ENCODE data around the gene JMJD8. TPM values are rescaled to one million over a fixed set of nuclear protein-coding genes. Genes with fewer than 3 reads are reported as not detected.

The JMJD8 gene
- total RNA-seq, 1 experiment from 2014 or later, result 81.3 TPM

GRCh38 chr16:725041-725376, 40.9 kb upstream of the JMJD8 start:
- ChIA-PET CTCF (no interaction called here), POLR2A (ENCODE audit: unreplicated experiment) (no interaction called here)
- Histone ChIP-seq H3K36me3 (ENCODE audit: low read depth, low read length) (no peaks in the 10 kb centered on the region), H3F3A (ENCODE audit: low read length, unreplicated experiment) (peaks cover 3% of the 10 kb centered on the region), H3K9me2 (replicated peaks; ENCODE audit: low read length) (no peaks in the 10 kb centered on the region), H3K9me3 (ENCODE audit: low read length) (no peaks in the 10 kb centered on the region), H3K4me3 (ENCODE audit: low read length) (no peak overlapping the region), H4K20me1 (ENCODE audit: low read length) (no peaks in the 10 kb centered on the region), H3K27me3 (ENCODE audit: low read length) (no peaks in the 10 kb centered on the region), H3K9ac (ENCODE audit: low read length) (no peak overlapping the region), H3K27ac (ENCODE audit: low read length) (no peak overlapping the region), H3K4me2 (ENCODE audit: low read length) (no peak overlapping the region), H2AFZ (ENCODE audit: low read length) (no peak overlapping the region), H3K4me1 (ENCODE audit: insufficient read depth, low read length) (peaks cover 20% of the 10 kb centered on the region; the same call in 1 of the 2 replicates), H3K79me2 (ENCODE audit: low read length) (0 out of 2 replicates have a peak, but pooled peaks cover 9% of the 10 kb centered on the region)
- no TSS peak for BruUV-seq (replicated peaks)
- TF ChIP-seq CTCF (conservative IDR thresholded peaks at IDR 0.05; ENCODE audit: low read depth, low read length) (no peak), EZH2phosphoT487 (IDR thresholded peaks at IDR 0.05; ENCODE audit: borderline replicate concordance, low read length) (no peak), EZH2 (IDR thresholded peaks at IDR 0.05; ENCODE audit: low read length, unreplicated experiment) (no peak)
- intact Hi-C loops (cut with micrococcal nuclease), result no loop called here
- no peak for DNase-seq
- ATAC-seq, result no peak

GRCh38 chr16:724188-725040, 40.3 kb upstream of the JMJD8 start:
- Histone ChIP-seq H3K79me2 (ENCODE audit: low read length) (0 out of 2 replicates have a peak, but pooled peaks cover 6% of the 10 kb centered on the region), H3F3A (ENCODE audit: low read length, unreplicated experiment) (peaks cover 3% of the 10 kb centered on the region), H3K4me3 (ENCODE audit: low read length) (no peak overlapping the region), H3K9me2 (replicated peaks; ENCODE audit: low read length) (no peaks in the 10 kb centered on the region), H3K27me3 (ENCODE audit: low read length) (no peaks in the 10 kb centered on the region), H3K4me2 (ENCODE audit: low read length) (no peak overlapping the region), H3K4me1 (ENCODE audit: insufficient read depth, low read length) (peaks cover 23% of the 10 kb centered on the region; the same call in 1 of the 2 replicates), H3K9me3 (ENCODE audit: low read length) (no peaks in the 10 kb centered on the region), H3K36me3 (ENCODE audit: low read depth, low read length) (no peaks in the 10 kb centered on the region), H2AFZ (ENCODE audit: low read length) (no peak overlapping the region), H3K27ac (ENCODE audit: low read length) (no peak overlapping the region), H3K9ac (ENCODE audit: low read length) (no peak overlapping the region), H4K20me1 (ENCODE audit: low read length) (no peaks in the 10 kb centered on the region)
- BruUV-seq (replicated peaks), result no TSS peak
- DNase-seq (no peak), ATAC-seq (no peak)
- ChIA-PET POLR2A (ENCODE audit: unreplicated experiment) (no interaction called here), CTCF (no interaction called here)
- intact Hi-C loops (cut with micrococcal nuclease), result no loop called here
- TF ChIP-seq CTCF (conservative IDR thresholded peaks at IDR 0.05; ENCODE audit: low read depth, low read length) (no peak), EZH2phosphoT487 (IDR thresholded peaks at IDR 0.05; ENCODE audit: borderline replicate concordance, low read length) (no peak), EZH2 (IDR thresholded peaks at IDR 0.05; ENCODE audit: low read length, unreplicated experiment) (no peak)

GRCh38 chr16:723695-724094, 39.6 kb upstream of the JMJD8 start:
- Histone ChIP-seq H3K27me3 (ENCODE audit: low read length) (no peaks in the 10 kb centered on the region), H3K9me2 (replicated peaks; ENCODE audit: low read length) (no peaks in the 10 kb centered on the region), H2AFZ (ENCODE audit: low read length) (no peak overlapping the region), H3K4me3 (ENCODE audit: low read length) (no peak overlapping the region), H3K79me2 (ENCODE audit: low read length) (no peaks in the 10 kb centered on the region), H3K4me2 (ENCODE audit: low read length) (no peak overlapping the region), H3K9ac (ENCODE audit: low read length) (no peak overlapping the region), H3K4me1 (ENCODE audit: insufficient read depth, low read length) (peaks cover 24% of the 10 kb centered on the region; the same call in 1 of the 2 replicates), H3K36me3 (ENCODE audit: low read depth, low read length) (no peaks in the 10 kb centered on the region), H3K9me3 (ENCODE audit: low read length) (no peaks in the 10 kb centered on the region), H3K27ac (ENCODE audit: low read length) (no peak overlapping the region), H3F3A (ENCODE audit: low read length, unreplicated experiment) (peaks cover 3% of the 10 kb centered on the region), H4K20me1 (ENCODE audit: low read length) (no peaks in the 10 kb centered on the region)
- BruUV-seq (replicated peaks), result no TSS peak
- ChIA-PET CTCF (no interaction called here), POLR2A (ENCODE audit: unreplicated experiment) (no interaction called here)
- no peak for DNase-seq
- TF ChIP-seq EZH2phosphoT487 (IDR thresholded peaks at IDR 0.05; ENCODE audit: borderline replicate concordance, low read length), result no peak
- no peak for TF ChIP-seq CTCF (conservative IDR thresholded peaks at IDR 0.05; ENCODE audit: low read depth, low read length)
- no peak for TF ChIP-seq EZH2 (IDR thresholded peaks at IDR 0.05; ENCODE audit: low read length, unreplicated experiment)
- intact Hi-C loops (cut with micrococcal nuclease), result no loop called here
- ATAC-seq, result no peak

All from PC-3 (cell line).